OCI-LY3 (cell line): ENCODE measurements around the gene APCDD1L.

Experiments used
- H2AFZ ChIP-seq: fragments of 200-600, 300-600 bp; shearing (Covaris generic); 2 replicates; pipeline ENCODE4 v1.6.0; 2014; ENCODE audit warnings: antibody characterized with exemption, low read depth, low read length
- H3K27ac ChIP-seq: fragments of 200-600, 300-600 bp; sonication (generic); 2 replicates; pipeline ENCODE4 v1.5.1; 2014; ENCODE audit warnings: mild to moderate bottlenecking, low read length, moderate library complexity, mixed read lengths
- H3K27me3 ChIP-seq: fragments of 200-600, 300-600 bp; sonication (generic); 2 replicates; pipeline ENCODE4 v1.6.1; 2014; ENCODE audit warnings: low read depth, low read length, mixed read lengths
- H3K36me3 ChIP-seq: fragments of 200-600, 300-600 bp; sonication (generic); replicated peaks from 2 replicates; pipeline ENCODE3; 2014; ENCODE audit warnings: low read depth, low read length, mixed read lengths
- H3K4me1 ChIP-seq: fragments of 300-600, 200-600 bp; sonication (generic); 2 replicates; pipeline ENCODE4 v1.6.1; 2014; ENCODE audit warnings: low read length, mixed read lengths
- H3K4me2 ChIP-seq: fragments of 200-600, 300-600 bp; sonication (generic); 2 replicates; pipeline ENCODE4 v1.6.1; 2014; ENCODE audit warnings: low read length, mixed read lengths
- H3K4me3 ChIP-seq: fragments of 300-600, 200-600 bp; sonication (generic); 2 replicates; pipeline ENCODE4 v1.5.1; 2014; ENCODE audit warnings: antibody characterized with exemption, mild to moderate bottlenecking, low read length, moderate library complexity
- H3K79me2 ChIP-seq: fragments of 300-600, 200-600 bp; shearing (Covaris generic); 2 replicates; pipeline ENCODE4 v1.6.1; 2014; ENCODE audit warnings: mild to moderate bottlenecking, low read length, mixed read lengths
- H3K9ac ChIP-seq: fragments of 300-600, 200-600 bp; shearing (Covaris generic); 2 replicates; pipeline ENCODE4 v1.6.0; 2014; ENCODE audit warnings: mild to moderate bottlenecking, low read length, moderate library complexity
- H3K9me3 ChIP-seq: fragments of 200-600, 300-600 bp; shearing (Covaris generic); 2 replicates; pipeline ENCODE4 v1.6.1; 2014; ENCODE audit warnings: low read length, mixed read lengths; ENCODE audit not compliant: insufficient read depth
- H4K20me1 ChIP-seq: fragments of 200-600, 300-600 bp; sonication (generic); 2 replicates; pipeline ENCODE4 v1.6.1; 2016; ENCODE audit warnings: low read length, mixed read lengths; ENCODE audit not compliant: insufficient read depth
- EZH2phosphoT487 ChIP-seq: fragments of 200-600 bp; shearing (Covaris generic); IDR thresholded peaks from 2 replicates; pipeline ENCODE4 v1.6.1; 2018; ENCODE audit warnings: antibody characterized with exemption, mixed run types, low read depth
- TF ChIP-seq, protein P1 (sequence below): fragments of 200-600, 300-600 bp; sonication (generic); IDR thresholded peaks from 2 replicates; pipeline ENCODE4 v1.5.1; 2014; ENCODE audit warnings: antibody characterized with exemption, low read length, low read depth

The APCDD1L gene

DNA sequence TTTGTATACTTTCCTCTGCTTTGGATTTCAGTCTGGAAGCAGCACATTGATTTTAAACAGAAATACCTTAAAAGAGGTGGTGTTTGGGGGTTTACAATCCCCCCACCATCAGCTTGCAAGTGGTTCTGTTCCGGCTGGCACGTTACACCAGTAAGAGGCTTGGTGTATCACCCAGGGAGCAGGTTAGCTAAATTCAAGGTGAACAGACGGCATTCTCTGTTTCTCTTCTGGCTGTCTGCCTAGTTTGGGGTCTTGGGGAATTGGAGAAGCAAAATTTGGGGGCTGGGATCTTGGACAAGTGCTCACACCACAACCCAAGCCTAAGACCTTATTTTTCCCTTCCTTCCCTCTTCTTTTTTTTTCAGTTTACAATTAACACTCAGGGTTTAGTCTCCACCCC is 7.5 kb upstream of the APCDD1L start:
- Histone ChIP-seq H2AFZ (no peak overlapping the region), H3K9ac (no peak overlapping the region), H4K20me1 (no peaks in the 10 kb centered on the region), H3K4me3 (no peak overlapping the region), H3K4me1 (no peaks in the 10 kb centered on the region), H3K79me2 (no peaks in the 10 kb centered on the region), H3K9me3 (peaks cover 12% of the 10 kb centered on the region; the same call in 1 of the 2 replicates), H3K27me3 (peaks cover 16% of the 10 kb centered on the region), H3K4me2 (no peak overlapping the region), H3K27ac (no peak overlapping the region), H3K36me3 (no peaks in the 10 kb centered on the region)
- no peak for TF ChIP-seq EZH2phosphoT487
- TF ChIP-seq, protein P1, sequence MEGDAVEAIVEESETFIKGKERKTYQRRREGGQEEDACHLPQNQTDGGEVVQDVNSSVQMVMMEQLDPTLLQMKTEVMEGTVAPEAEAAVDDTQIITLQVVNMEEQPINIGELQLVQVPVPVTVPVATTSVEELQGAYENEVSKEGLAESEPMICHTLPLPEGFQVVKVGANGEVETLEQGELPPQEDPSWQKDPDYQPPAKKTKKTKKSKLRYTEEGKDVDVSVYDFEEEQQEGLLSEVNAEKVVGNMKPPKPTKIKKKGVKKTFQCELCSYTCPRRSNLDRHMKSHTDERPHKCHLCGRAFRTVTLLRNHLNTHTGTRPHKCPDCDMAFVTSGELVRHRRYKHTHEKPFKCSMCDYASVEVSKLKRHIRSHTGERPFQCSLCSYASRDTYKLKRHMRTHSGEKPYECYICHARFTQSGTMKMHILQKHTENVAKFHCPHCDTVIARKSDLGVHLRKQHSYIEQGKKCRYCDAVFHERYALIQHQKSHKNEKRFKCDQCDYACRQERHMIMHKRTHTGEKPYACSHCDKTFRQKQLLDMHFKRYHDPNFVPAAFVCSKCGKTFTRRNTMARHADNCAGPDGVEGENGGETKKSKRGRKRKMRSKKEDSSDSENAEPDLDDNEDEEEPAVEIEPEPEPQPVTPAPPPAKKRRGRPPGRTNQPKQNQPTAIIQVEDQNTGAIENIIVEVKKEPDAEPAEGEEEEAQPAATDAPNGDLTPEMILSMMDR, result no peak

DNA sequence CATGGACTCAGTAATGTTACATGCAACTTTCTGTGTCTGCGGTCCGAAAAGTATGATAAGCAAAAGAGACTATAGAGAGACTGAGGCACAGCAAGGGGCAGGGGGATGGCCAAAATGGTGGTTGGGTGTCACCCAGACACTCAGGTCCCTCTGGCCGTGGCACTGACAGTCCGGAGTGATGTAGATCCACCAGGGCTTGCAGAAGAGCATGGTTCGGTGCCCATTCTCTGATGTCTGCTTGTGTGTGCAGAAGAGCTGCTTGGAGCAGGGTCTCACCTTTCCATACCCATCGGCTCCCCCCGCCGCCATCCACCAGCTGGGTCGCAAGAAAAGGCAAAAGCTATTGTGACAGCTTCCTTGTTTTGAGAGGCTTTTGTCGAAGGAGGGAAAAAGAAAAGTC is 6.6 kb upstream of the APCDD1L start:
- peaks cover 18% of the 10 kb centered on the region for H3K27me3 ChIP-seq
- no peaks in the 10 kb centered on the region for H3K36me3 ChIP-seq
- TF ChIP-seq EZH2phosphoT487, result no peak
- TF ChIP-seq, protein P1, result no peak
- no peak overlapping the region for H2AFZ ChIP-seq
- no peaks in the 10 kb centered on the region for H3K4me1 ChIP-seq
- H4K20me1 ChIP-seq, result no peaks in the 10 kb centered on the region
- no peak overlapping the region for H3K4me2 ChIP-seq
- H3K9me3 ChIP-seq, result peaks cover 12% of the 10 kb centered on the region; the same call in 1 of the 2 replicates
- H3K27ac ChIP-seq, result no peak overlapping the region
- H3K4me3 ChIP-seq, result no peak overlapping the region
- no peak overlapping the region for H3K9ac ChIP-seq
- H3K79me2 ChIP-seq, result no peaks in the 10 kb centered on the region

DNA sequence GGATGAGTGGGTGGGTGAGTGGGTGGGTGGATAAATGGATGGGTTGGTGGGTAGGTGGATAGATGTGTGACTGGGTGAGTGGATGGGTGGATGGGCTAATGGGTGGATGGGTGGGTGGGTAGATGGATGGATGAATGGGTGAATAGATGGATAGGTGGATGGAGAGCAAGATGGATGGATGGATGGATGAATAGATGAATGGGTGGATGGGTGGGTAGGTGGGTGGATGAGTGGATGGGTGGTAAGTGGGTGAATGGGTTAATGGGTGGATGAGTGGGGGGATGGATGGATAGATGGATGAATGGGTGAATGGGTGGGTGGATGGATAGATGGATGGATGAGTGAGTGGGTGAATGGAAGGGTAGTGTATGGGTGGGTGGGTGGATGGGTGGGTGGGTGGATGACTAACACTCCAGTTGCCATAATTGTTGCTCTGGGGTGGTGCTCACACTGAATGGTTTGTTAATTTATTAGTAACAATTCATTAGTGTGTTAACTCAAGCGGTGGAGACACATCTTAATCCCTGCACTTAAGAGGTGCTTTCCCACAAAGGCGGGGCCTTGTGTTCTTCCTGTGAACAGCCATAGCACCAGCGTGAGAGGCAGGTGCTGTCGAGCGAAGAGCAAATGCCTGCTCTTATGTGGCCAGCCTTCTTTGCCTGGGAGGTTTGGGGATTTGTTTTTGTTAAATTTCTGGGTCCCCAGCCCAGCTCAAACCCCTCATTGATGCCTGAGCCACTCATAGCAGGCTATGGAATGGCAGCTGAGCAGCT is 4.9 kb upstream of the APCDD1L start:
- Histone ChIP-seq H4K20me1 (no peaks in the 10 kb centered on the region), H3K9ac (no peak overlapping the region), H2AFZ (no peak overlapping the region), H3K79me2 (no peaks in the 10 kb centered on the region), H3K27ac (no peak overlapping the region), H3K4me1 (no peaks in the 10 kb centered on the region), H3K36me3 (no peaks in the 10 kb centered on the region), H3K4me3 (no peak overlapping the region), H3K4me2 (no peak overlapping the region), H3K9me3 (no peaks in the 10 kb centered on the region), H3K27me3 (peaks cover 18% of the 10 kb centered on the region)
- no peak for TF ChIP-seq EZH2phosphoT487
- TF ChIP-seq, protein P1, result no peak

- H2AFZ ChIP-seq, result no peak overlapping the region
- H3K27ac ChIP-seq, result no peak overlapping the region
- H3K27me3 ChIP-seq, result peaks cover 18% of the 10 kb centered on the region
- H3K9ac ChIP-seq, result no peak overlapping the region
- H3K79me2 ChIP-seq, result no peaks in the 10 kb centered on the region
- H4K20me1 ChIP-seq, result no peaks in the 10 kb centered on the region
- H3K36me3 ChIP-seq, result no peaks in the 10 kb centered on the region
- no peak overlapping the region for H3K4me3 ChIP-seq
- TF ChIP-seq, protein P1, result no peak
- TF ChIP-seq EZH2phosphoT487, result no peak
- H3K9me3 ChIP-seq, result no peaks in the 10 kb centered on the region
- H3K4me1 ChIP-seq, result no peaks in the 10 kb centered on the region
- no peak overlapping the region for H3K4me2 ChIP-seq
Measured at GRCh38 chr20:58518896-58519593, 3.8 kb upstream of the APCDD1L start.
